ENCODE data around the gene CASP6. TPM values are rescaled to one million over a fixed set of nuclear protein-coding genes. Genes with fewer than 3 reads are reported as not detected.

The CASP6 gene
- total RNA-seq, 1 donor from 2014 or later = 23.6 TPM

- H3K9me3 Mint-ChIP-seq = peaks cover 3% of the 10 kb centered on the region
- H3K4me3 Mint-ChIP-seq = no peak overlapping the region
- no peak for DNase-seq
- peaks cover 5% of the 10 kb centered on the region for H3K4me1 Mint-ChIP-seq
- no peak overlapping the region for H3K27ac Mint-ChIP-seq
- H3K27me3 Mint-ChIP-seq = no peaks in the 10 kb centered on the region
- H3K36me3 Mint-ChIP-seq (ENCODE audit: low read depth) = peaks cover 52% of the 10 kb centered on the region
- intact Hi-C loops (cut with micrococcal nuclease) = no loop called here
Observed at GRCh38 chr4:109675843-109676242, 27.4 kb downstream of the CASP6 start.

DNA sequence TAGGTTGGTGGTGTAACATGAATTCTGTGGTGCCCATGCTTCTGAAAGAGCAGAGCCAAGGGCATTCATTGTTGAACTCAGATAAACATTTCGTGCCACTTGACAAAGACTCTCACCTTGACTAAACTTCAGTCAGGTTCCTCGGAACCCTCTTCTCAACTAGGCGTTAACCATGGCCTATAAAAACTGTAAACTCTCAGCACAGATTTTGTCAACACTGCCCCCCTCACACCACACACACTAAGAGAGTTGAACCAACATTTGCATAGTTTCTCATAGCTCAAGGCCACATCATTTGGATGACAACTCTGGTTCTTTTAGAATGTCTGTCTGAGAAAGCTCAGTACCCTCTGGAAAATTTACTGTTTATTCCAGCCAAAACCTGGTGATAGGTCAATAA is 28.1 kb downstream of the CASP6 start:
- H3K27ac Mint-ChIP-seq = no peak overlapping the region
- peaks cover 53% of the 10 kb centered on the region for H3K36me3 Mint-ChIP-seq (ENCODE audit: low read depth)
- no peak overlapping the region for H3K4me3 Mint-ChIP-seq
- H3K9me3 Mint-ChIP-seq = peaks cover 3% of the 10 kb centered on the region
- peaks cover 5% of the 10 kb centered on the region for H3K4me1 Mint-ChIP-seq
- DNase-seq = no peak
- no peaks in the 10 kb centered on the region for H3K27me3 Mint-ChIP-seq
- intact Hi-C loops (cut with micrococcal nuclease) = no loop called here

DNA sequence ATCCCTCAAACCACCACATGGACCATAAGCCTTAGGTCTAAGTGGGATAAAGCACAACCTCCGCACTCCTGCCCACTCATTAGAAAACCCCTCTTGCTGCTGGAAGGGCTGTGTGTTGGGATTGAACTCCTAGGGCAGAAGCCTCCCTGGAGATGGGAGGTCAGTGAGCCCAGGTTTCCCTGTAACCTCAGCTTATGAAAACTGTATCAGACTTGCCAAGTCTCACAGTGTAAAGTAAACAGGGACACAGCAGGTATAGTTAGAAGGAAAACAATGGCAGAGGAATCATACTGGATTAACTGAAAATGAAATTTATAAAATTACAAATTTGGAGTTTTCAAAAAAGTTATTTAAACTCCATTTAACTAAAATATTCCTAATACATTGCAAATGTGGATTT is 29.9 kb downstream of the CASP6 start:
- intact Hi-C loops (cut with micrococcal nuclease) = no loop called here
- Mint-ChIP-seq H3K27ac (no peak overlapping the region), H3K9me3 (peaks cover 3% of the 10 kb centered on the region), H3K4me3 (no peak overlapping the region), H3K27me3 (no peaks in the 10 kb centered on the region), H3K36me3 (ENCODE audit: low read depth) (peaks cover 56% of the 10 kb centered on the region), H3K4me1 (peaks cover 10% of the 10 kb centered on the region)
- DNase-seq = no peak

DNA sequence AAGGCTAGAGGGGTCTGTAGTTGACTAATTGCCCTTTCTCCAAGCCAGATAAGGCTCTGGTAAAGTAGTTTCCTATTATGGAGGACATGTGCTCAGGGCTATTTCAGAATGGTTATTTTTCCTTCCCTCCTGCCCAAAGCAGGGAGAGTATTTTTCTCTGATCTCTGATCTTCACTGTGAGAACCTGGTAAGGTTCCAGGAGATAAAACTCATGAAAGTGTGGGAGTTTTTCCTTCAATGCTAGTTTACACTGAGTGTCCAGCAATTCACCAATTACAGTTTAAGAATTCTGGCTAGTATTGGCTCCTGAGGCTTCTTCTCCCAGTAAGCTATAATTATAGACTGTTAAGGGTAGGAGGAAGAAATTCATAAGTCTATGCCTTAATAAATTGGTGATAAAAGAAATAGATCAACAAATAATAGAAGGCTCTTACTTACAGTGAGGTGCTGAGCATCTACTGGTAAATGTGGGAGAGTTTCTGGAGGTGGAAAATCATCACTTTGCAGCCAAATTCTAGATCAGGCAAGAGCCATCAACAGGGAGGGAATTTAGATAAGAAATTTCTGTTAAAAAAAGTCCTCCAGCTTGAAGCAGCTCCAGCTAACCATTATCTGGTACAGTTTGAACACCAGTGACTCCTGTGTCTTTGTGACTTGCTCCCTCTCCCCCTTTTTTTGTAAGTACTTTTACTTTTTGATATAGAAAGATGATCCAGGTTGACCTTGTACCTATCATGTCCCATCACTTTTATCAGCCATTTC is 30.9 kb downstream of the CASP6 start:
- no peak for DNase-seq
- H3K4me1 Mint-ChIP-seq = peaks cover 10% of the 10 kb centered on the region

GRCh38 chr4:109671350-109671749 is 31.9 kb downstream of the CASP6 start:
- no peak for DNase-seq
- Mint-ChIP-seq H3K4me3 (no peak overlapping the region), H3K4me1 (peaks cover 17% of the 10 kb centered on the region), H3K27ac (peak overlapping the region; percentile 38), H3K36me3 (ENCODE audit: low read depth) (peaks cover 59% of the 10 kb centered on the region), H3K27me3 (no peaks in the 10 kb centered on the region), H3K9me3 (peaks cover 3% of the 10 kb centered on the region)
- intact Hi-C loops (cut with micrococcal nuclease) = no loop called here

More for the DNA sequence above, 30.9 kb downstream of the CASP6 start:
- no peaks in the 10 kb centered on the region for H3K27me3 Mint-ChIP-seq
- H3K27ac Mint-ChIP-seq = no peak overlapping the region
- peaks cover 57% of the 10 kb centered on the region for H3K36me3 Mint-ChIP-seq (ENCODE audit: low read depth)
- no peak overlapping the region for H3K4me3 Mint-ChIP-seq
- H3K9me3 Mint-ChIP-seq = peaks cover 3% of the 10 kb centered on the region
- intact Hi-C loops (cut with micrococcal nuclease) = no loop called here

DNA sequence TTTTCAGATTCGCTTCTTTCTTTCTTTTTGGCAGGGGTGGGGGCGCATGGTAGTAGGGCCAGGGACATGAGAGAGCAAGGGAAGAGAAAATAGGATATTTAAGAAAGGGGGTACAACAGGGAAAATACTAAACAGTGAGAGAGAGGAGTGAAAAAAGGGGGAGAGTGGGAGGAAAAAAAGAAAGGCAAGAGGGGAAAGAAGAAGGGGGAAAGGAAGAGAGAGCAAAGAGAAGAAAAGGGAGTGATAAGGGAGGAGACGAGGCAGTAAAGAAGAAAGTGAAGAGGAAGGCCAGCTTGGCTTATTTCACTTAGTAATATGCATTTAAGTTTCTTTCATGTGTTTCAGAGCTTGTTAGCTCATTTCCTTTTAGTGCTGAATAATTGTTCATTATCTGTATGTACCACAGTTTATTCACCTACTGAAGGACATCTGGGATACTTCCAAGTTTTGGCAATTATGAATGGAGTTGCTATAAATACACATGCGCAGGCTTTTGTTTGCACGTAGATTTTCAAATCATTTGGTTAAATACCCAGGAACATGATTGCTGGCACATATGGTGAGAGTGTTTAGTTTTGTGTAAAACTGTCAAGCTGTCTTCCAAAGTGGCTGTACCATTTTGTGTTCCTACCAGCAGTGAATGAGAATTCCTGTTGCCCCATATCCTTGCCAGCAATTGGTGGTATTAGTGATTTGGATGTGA is 37.3 kb downstream of the CASP6 start:
- Mint-ChIP-seq H3K27ac (no peak overlapping the region), H3K9me3 (no peaks in the 10 kb centered on the region), H3K36me3 (ENCODE audit: low read depth) (peaks cover 47% of the 10 kb centered on the region), H3K27me3 (no peaks in the 10 kb centered on the region), H3K4me3 (no peak overlapping the region), H3K4me1 (peaks cover 18% of the 10 kb centered on the region)
- intact Hi-C loops (cut with micrococcal nuclease) = no loop called here
- DNase-seq = no peak

GRCh38 chr4:109662771-109663170 is 40.5 kb downstream of the CASP6 start:
- Mint-ChIP-seq H3K4me1 (peaks cover 14% of the 10 kb centered on the region), H3K36me3 (ENCODE audit: low read depth) (peaks cover 31% of the 10 kb centered on the region), H3K4me3 (no peak overlapping the region), H3K27ac (no peak overlapping the region), H3K9me3 (no peaks in the 10 kb centered on the region), H3K27me3 (no peaks in the 10 kb centered on the region)
- intact Hi-C loops (cut with micrococcal nuclease) = no loop called here
- no peak for DNase-seq

GRCh38 chr4:109662116-109662515 is 41.1 kb downstream of the CASP6 start:
- no peak overlapping the region for H3K4me3 Mint-ChIP-seq
- peaks cover 29% of the 10 kb centered on the region for H3K36me3 Mint-ChIP-seq (ENCODE audit: low read depth)
- no peak overlapping the region for H3K27ac Mint-ChIP-seq
- H3K27me3 Mint-ChIP-seq = no peaks in the 10 kb centered on the region
- no peaks in the 10 kb centered on the region for H3K9me3 Mint-ChIP-seq
- intact Hi-C loops (cut with micrococcal nuclease) = no loop called here
- no peak for DNase-seq
- H3K4me1 Mint-ChIP-seq = peaks cover 13% of the 10 kb centered on the region

DNA sequence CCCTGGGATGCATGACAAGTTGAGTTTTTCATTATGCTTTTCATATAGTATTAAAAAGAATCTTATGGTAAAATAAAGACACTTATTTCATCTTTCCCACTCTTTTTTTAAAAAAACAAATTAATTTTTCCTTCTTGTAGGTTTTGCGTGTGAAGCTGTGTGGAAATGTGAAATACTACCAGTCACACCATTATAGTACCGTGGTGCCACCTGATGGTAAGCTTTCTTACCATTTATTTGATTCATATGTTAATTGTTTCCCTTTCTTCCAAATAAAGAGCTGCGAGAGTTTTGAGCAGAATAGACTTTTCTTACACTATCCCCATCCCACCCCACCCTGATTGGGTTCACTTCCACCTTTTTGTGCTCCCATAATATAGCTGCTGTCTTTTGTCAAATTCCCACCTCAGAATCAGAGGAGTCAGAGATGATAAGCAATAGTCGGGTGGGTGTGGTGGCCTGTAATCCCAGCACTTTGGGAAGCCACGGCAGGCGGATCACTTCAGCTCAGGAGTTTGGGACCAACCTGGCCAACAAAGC is 44.3 kb downstream of the CASP6 start:
- intact Hi-C loops (cut with micrococcal nuclease) = no loop called here
- no peaks in the 10 kb centered on the region for H3K27me3 Mint-ChIP-seq
- H3K9me3 Mint-ChIP-seq = no peaks in the 10 kb centered on the region
- H3K27ac Mint-ChIP-seq = no peak overlapping the region
- H3K4me1 Mint-ChIP-seq = peaks cover 12% of the 10 kb centered on the region
- no peak overlapping the region for H3K4me3 Mint-ChIP-seq
- H3K36me3 Mint-ChIP-seq (ENCODE audit: low read depth) = peaks cover 16% of the 10 kb centered on the region
- no peak for DNase-seq

GRCh38 chr4:109657854-109658418 is 45.3 kb downstream of the CASP6 start:
- Mint-ChIP-seq H3K36me3 (ENCODE audit: low read depth) (peaks cover 16% of the 10 kb centered on the region), H3K4me3 (no peak overlapping the region), H3K4me1 (peaks cover 10% of the 10 kb centered on the region), H3K9me3 (no peaks in the 10 kb centered on the region), H3K27ac (no peak overlapping the region), H3K27me3 (no peaks in the 10 kb centered on the region)
- no peak for DNase-seq
- intact Hi-C loops (cut with micrococcal nuclease) = no loop called here

- intact Hi-C loops (cut with micrococcal nuclease) = no loop called here
Observed at GRCh38 chr4:109655396-109655795, 47.8 kb downstream of the CASP6 start.

DNA sequence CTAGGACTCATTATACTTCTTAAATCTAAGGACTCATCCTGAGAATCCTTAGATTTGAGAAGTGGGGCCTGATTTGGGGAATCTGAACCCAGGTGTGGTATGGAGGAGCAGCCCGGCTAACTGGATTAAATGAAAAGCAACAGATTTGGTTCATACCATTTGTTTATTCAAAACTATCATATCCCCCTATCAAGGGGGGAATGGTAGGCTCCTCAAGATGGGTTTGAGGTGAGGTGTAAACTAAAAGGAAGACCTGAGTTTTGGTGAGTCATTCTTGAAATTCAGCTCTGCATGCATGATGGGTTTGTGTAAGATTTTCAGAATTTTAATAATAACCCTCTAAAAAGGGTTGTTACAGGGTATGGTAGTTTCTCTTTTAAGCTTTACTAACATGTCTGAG is 53.4 kb downstream of the CASP6 start:
- Mint-ChIP-seq H3K4me3 (peak overlapping the region; percentile 39), H3K27me3 (no peaks in the 10 kb centered on the region), H3K27ac (peak overlapping the region; percentile 69), H3K4me1 (peaks cover 41% of the 10 kb centered on the region), H3K9me3 (peaks cover 4% of the 10 kb centered on the region), H3K36me3 (ENCODE audit: low read depth) (peaks cover 22% of the 10 kb centered on the region)
- DNase-seq = peak; percentile 75
- intact Hi-C loops (cut with micrococcal nuclease) = loop anchor here (2.0 kb wide), 4 partner anchors 53 to 217 kb away; partner anchors contain the start of genes CASP6, GAR1 and SEC24B

More at GRCh38 chr4:109655396-109655795, 47.8 kb downstream of the CASP6 start:
- no peak for DNase-seq
- Mint-ChIP-seq H3K4me1 (peaks cover 26% of the 10 kb centered on the region), H3K27ac (no peak overlapping the region), H3K9me3 (peaks cover 4% of the 10 kb centered on the region), H3K36me3 (ENCODE audit: low read depth) (peaks cover 19% of the 10 kb centered on the region), H3K4me3 (no peak overlapping the region), H3K27me3 (no peaks in the 10 kb centered on the region)

GRCh38 chr4:109648997-109649575 is 54.2 kb downstream of the CASP6 start:
- peak overlapping the region; percentile 73 for H3K4me3 Mint-ChIP-seq

More at GRCh38 chr4:109648997-109649575, 54.2 kb downstream of the CASP6 start:
- Mint-ChIP-seq H3K36me3 (ENCODE audit: low read depth) (peaks cover 20% of the 10 kb centered on the region), H3K27me3 (no peaks in the 10 kb centered on the region), H3K4me1 (peaks cover 38% of the 10 kb centered on the region), H3K27ac (peak overlapping the region; percentile 85), H3K9me3 (peaks cover 4% of the 10 kb centered on the region)
- DNase-seq = no peak
- intact Hi-C loops (cut with micrococcal nuclease) = loop anchor here (1.0 to 2.0 kb wide), 5 partner anchors 54 to 216 kb away; partner anchors contain the start of genes CASP6, GAR1 and SEC24B

Measured in activated CD4-positive, alpha-beta T cell treated with anti-CD3 and anti-CD28 coated beads, Interleukin-2, amount 10 ng/mL, durations not matched to agents 24 days and 14 days (primary cell).